K562 (cell line): ENCODE measurements around the gene IZUMO4.

Experiments
- CTCF ChIP-seq, 3 experiments: IDR thresholded peaks in 2 of 3; conservative IDR thresholded peaks in 1 of 3; 2 replicates each; pipeline ENCODE4 v1.5.1; 2011 to 2012; ENCODE audit warnings: low read length in 3 of 3, mild to moderate bottlenecking in 3 of 3, control low read depth in 2 of 3, improper control_type of control experiment in 1 of 3, inconsistent platforms in 1 of 3, low read depth in 1 of 3, mixed read lengths in 1 of 3, moderate library complexity in 1 of 3; ENCODE audit not compliant: insufficient read depth in 2 of 3
- FOXA3 ChIP-seq, 2 experiments: fragments of 450-650 bp in 1 of 2; sonication (generic) in 1 of 2; formaldehyde crosslinking; IDR thresholded peaks in 1 of 2; conservative IDR thresholded peaks in 1 of 2; 2 replicates each; pipeline versions ENCODE4 v1.4.0 to v1.8.0; 2020 to 2022; ENCODE audit warnings: mild to moderate bottlenecking in 2 of 2, missing genetic modification reagents in 1 of 2
- MTA3 ChIP-seq: fragments of 450-650 bp; formaldehyde crosslinking; IDR thresholded peaks from 2 replicates; pipeline ENCODE4 v1.6.1; 2017; ENCODE audit warnings: mild to moderate bottlenecking, borderline replicate concordance
- NCOA4 ChIP-seq: fragments of 450-650 bp; IDR thresholded peaks from 2 replicates; pipeline ENCODE4 v1.6.1; 2018; ENCODE audit warnings: mild to moderate bottlenecking; ENCODE audit not compliant: partially characterized antibody
- NFE2 ChIP-seq: IDR thresholded peaks from 2 replicates; pipeline ENCODE4 v1.6.1; 2014; ENCODE audit warnings: antibody characterized with exemption, low read depth
- POLR2A ChIP-seq: fragments of 450-650 bp; conservative IDR thresholded peaks from 2 replicates; pipeline ENCODE4 v1.6.1; 2016
- RAD21 ChIP-seq, 2 experiments: fragments of 250-450 bp in 1 of 2; fragments of 450-650 bp in 1 of 2; sonication (Bioruptor Pico) in 1 of 2; formaldehyde crosslinking in 1 of 2; IDR thresholded peaks in 1 of 2; conservative IDR thresholded peaks in 1 of 2; 2 replicates each; pipeline versions ENCODE4 v1.4.0 to v1.8.0; 2020 to 2022; ENCODE audit warnings: mild to moderate bottlenecking in 2 of 2, moderate library complexity in 1 of 2
- SMARCC2 ChIP-seq: fragments of 450-650 bp; IDR thresholded peaks from 2 replicates; pipeline ENCODE4 v1.6.1; 2017; ENCODE audit warnings: antibody characterized with exemption, moderate library complexity, mild to moderate bottlenecking, low read depth
- SMC3 ChIP-seq: conservative IDR thresholded peaks from 2 replicates; pipeline ENCODE4 v1.6.1; 2011; ENCODE audit warnings: low read depth, low read length, improper control_type of control experiment; ENCODE audit not compliant: insufficient read depth
- SNRNP70 ChIP-seq: fragments of 200-400 bp; formaldehyde crosslinking; optimal IDR thresholded peaks from 2 replicates; pipeline ENCODE3; 2017; ENCODE audit warnings: low read depth, low read length
- SP1 ChIP-seq: sonication (generic); formaldehyde crosslinking; IDR thresholded peaks from 2 replicates; pipeline ENCODE4 v1.8.1; 2022; ENCODE audit warnings: mild to moderate bottlenecking, missing genetic modification reagents
- TF ChIP-seq, protein P1 (sequence below), 2 experiments: fragments of 450-650 bp in 1 of 2; sonication (generic) in 1 of 2; formaldehyde crosslinking; conservative IDR thresholded peaks; 2 replicates each; pipeline versions ENCODE4 v1.4.0 to v1.8.1; 2020 to 2022; ENCODE audit warnings: mild to moderate bottlenecking in 1 of 2, missing genetic modification reagents in 1 of 2

DNA sequence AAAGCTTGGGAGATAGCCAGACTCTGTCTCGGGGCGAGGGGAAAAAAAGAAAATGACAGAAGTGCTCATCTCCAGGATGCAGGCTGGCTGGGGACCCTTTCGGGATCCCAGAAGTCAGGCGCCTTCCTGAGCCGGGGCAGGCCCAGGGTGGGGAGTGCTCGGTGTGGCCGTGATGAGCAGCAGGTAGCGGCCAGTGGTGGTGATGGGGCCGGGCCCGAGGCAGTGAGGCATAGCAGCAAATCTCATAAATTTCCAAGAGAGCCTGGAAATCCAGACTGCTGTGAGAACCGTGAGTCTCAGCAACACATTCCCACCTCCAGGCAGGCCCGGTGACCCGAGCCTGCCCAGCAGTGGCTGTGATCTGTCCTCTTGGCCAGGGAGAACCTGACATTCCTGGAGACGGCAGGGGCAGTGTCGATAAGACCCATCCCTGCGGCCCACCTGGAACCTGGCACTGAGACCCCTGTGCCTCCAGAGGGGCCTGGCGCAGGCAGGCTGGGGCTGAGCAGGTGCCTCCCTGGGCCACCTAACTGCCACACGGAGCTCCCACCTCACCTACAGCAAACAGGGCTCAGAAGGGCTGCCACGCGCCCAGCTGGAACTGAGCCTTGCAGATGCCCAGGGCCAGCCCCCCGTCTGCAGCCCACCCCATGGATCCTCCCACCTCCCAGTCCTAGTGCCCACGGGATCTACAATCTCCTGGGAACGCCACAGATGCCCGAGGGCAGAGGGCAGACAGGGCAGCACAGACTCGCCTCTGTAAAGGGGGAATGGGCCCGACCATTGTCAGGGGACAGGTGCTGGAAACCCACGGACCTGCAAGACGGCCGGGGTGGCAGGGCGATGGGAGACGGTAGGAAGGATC lies 23.4 kb downstream of the IZUMO4 start:
- TF ChIP-seq SNRNP70: no peak
- TF ChIP-seq CTCF (IDR thresholded peaks at IDR 0.05 in 2 of 3, conservative IDR thresholded peaks at IDR 0.05 in 1 of 3; ENCODE audit: insufficient read depth in 2 of 3, low read depth in 1 of 3, low read length in 3 of 3): no peak
- no peak for TF ChIP-seq MTA3
- TF ChIP-seq SMARCC2: no peak
- no peak for TF ChIP-seq SP1
- TF ChIP-seq RAD21 (CRISPR knock-in tag; conservative IDR thresholded peaks at IDR 0.05 in 1 of 2, IDR thresholded peaks at IDR 0.05 in 1 of 2): no peak
- no peak for TF ChIP-seq FOXA3 (CRISPR knock-in tag; conservative IDR thresholded peaks at IDR 0.05 in 1 of 2, IDR thresholded peaks at IDR 0.05 in 1 of 2)
- TF ChIP-seq SMC3: no peak
- TF ChIP-seq NCOA4: no peak
- TF ChIP-seq NFE2: no peak
- no peak for TF ChIP-seq POLR2A
- TF ChIP-seq, protein P1, sequence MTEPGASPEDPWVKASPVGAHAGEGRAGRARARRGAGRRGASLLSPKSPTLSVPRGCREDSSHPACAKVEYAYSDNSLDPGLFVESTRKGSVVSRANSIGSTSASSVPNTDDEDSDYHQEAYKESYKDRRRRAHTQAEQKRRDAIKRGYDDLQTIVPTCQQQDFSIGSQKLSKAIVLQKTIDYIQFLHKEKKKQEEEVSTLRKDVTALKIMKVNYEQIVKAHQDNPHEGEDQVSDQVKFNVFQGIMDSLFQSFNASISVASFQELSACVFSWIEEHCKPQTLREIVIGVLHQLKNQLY (CRISPR knock-in tag; conservative IDR thresholded peaks at IDR 0.05): no peak
